B cell (primary cell): ENCODE measurements around the gene TSPOAP1. TPM values are rescaled to one million over a fixed set of nuclear protein-coding genes. Genes with fewer than 3 reads are reported as not detected.

Experiments
- ATAC-seq: fragments of 200-7000 bp; cut with Tn5 transposase; one replicate; pipeline ENCODE4 v1.10.0; 2021; ENCODE audit warnings: low read depth, mild to moderate bottlenecking, moderate number of reproducible peaks, moderate library complexity
- CTCF ChIA-PET: fragments of 350-600 bp; sonication (Branson Sonifier 250); formaldehyde crosslinking; loops from one replicate; lab custom pipeline; 2021; ENCODE audit warnings: antibody characterized with exemption, inconsistent platforms; lab: Charles Lee
- POLR2A ChIA-PET: fragments of 350-600 bp; sonication (Branson Sonifier 250); formaldehyde crosslinking; loops from one replicate; lab custom pipeline; 2021; ENCODE audit warnings: antibody characterized with exemption; lab: Charles Lee
- DNase-seq: peaks from one replicate; pipeline ENCODE4 v3.0.0; 2013
- H2AFZ ChIP-seq: 2 replicates; pipeline ENCODE4 v1.6.1; 2012; ENCODE audit warnings: mild to moderate bottlenecking, low read depth, low read length; ENCODE audit not compliant: insufficient read depth, poor library complexity, severe bottlenecking
- H3K27ac ChIP-seq, 2 donors: 1 replicate in 1 of 2; 2 replicates in 1 of 2; pipeline ENCODE4 v1.5.1; 2012 to 2013; ENCODE audit warnings: low read length in 2 of 2, mild to moderate bottlenecking in 2 of 2, moderate library complexity in 1 of 2
- H3K27me3 ChIP-seq, 4 experiments: fragments of 200-600 bp in 1 of 4; sonication (generic) in 1 of 4; replicated peaks in 1 of 4; 1 replicate in 2 of 4; 2 replicates in 2 of 4; pipeline versions ENCODE4 v1.6.1 to v1.7.0; 2013 to 2016; ENCODE audit warnings: low read length in 3 of 4, mild to moderate bottlenecking in 2 of 4, mixed read lengths in 1 of 4, moderate library complexity in 1 of 4; ENCODE audit not compliant: insufficient read depth in 4 of 4, control insufficient read depth in 3 of 4; ENCODE audit errors: control extremely low read depth in 1 of 4
- H3K36me3 ChIP-seq, 2 experiments: replicated peaks in 1 of 2; 1 replicate in 1 of 2; 2 replicates in 1 of 2; pipeline versions ENCODE4 v1.6.1 to v1.7.1; 2013; ENCODE audit warnings: low read length in 1 of 2; ENCODE audit not compliant: insufficient read depth in 2 of 2, control insufficient read depth in 1 of 2; ENCODE audit errors: control extremely low read depth in 1 of 2, extremely low read depth in 1 of 2
- H3K4me1 ChIP-seq, 2 donors: fragments of 200-600 bp in 1 of 2; sonication (generic) in 1 of 2; 1 replicate in 1 of 2; 2 replicates in 1 of 2; pipeline versions ENCODE4 v1.5.1 to v1.6.1; 2013 to 2017; ENCODE audit warnings: low read length in 2 of 2; ENCODE audit not compliant: control insufficient read depth in 2 of 2, insufficient read depth in 2 of 2
- H3K4me2 ChIP-seq: replicated peaks from 2 replicates; pipeline ENCODE3; 2012; ENCODE audit warnings: mild to moderate bottlenecking, low read depth, low read length; ENCODE audit not compliant: poor library complexity, severe bottlenecking
- H3K4me3 ChIP-seq, 5 experiments: fragments of 200-600 bp in 1 of 5; sonication (generic) in 1 of 5; 1 replicate in 3 of 5; 2 replicates in 2 of 5; pipeline versions ENCODE4 v1.5.1 to v1.7.0; 2011 to 2016; ENCODE audit warnings: low read length in 4 of 5, mild to moderate bottlenecking in 4 of 5, low read depth in 2 of 5, control low read depth in 1 of 5, moderate library complexity in 1 of 5; ENCODE audit not compliant: insufficient read depth in 1 of 5; ENCODE audit errors: control extremely low read depth in 1 of 5, extremely low read depth in 1 of 5
- H3K79me2 ChIP-seq: fragments of 200-600 bp; sonication (generic); one replicate; pipeline ENCODE4 v1.6.0; 2016; ENCODE audit warnings: low read length; ENCODE audit not compliant: control insufficient read depth, insufficient read depth
- H3K9ac ChIP-seq: fragments of 200-600 bp; sonication (generic); 2 replicates; pipeline ENCODE4 v1.6.1; 2017; ENCODE audit warnings: mild to moderate bottlenecking, low read length, moderate library complexity
- H3K9me3 ChIP-seq, 3 donors: one replicate each; pipeline versions ENCODE4 v1.6.1 to v1.7.1; 2013; ENCODE audit warnings: low read length in 2 of 3; ENCODE audit not compliant: control insufficient read depth in 2 of 3, insufficient read depth in 1 of 3; ENCODE audit errors: control extremely low read depth in 1 of 3
- H4K20me1 ChIP-seq: 2 replicates; pipeline ENCODE4 v1.6.0; 2012; ENCODE audit warnings: mild to moderate bottlenecking, low read length; ENCODE audit not compliant: insufficient read depth, control insufficient read depth, poor library complexity, severe bottlenecking
- H3K27ac Mint-ChIP-seq: one replicate; pipeline ENCODE4 v1.8.0; 2021; ENCODE audit warnings: mixed read lengths
- H3K27me3 Mint-ChIP-seq: one replicate; pipeline ENCODE4 v1.8.0; 2021; ENCODE audit warnings: mixed read lengths
- H3K4me1 Mint-ChIP-seq: one replicate; pipeline ENCODE4 v1.8.0; 2021; ENCODE audit warnings: mixed read lengths
- H3K4me3 Mint-ChIP-seq: one replicate; pipeline ENCODE4 v1.8.0; 2021; ENCODE audit warnings: mixed read lengths
- H3K9me3 Mint-ChIP-seq: one replicate; pipeline ENCODE4 v1.8.0; 2022; ENCODE audit warnings: mixed read lengths; ENCODE audit not compliant: insufficient read depth
- EZH2 ChIP-seq: IDR thresholded peaks from 2 replicates; pipeline ENCODE4 v1.6.1; 2012; ENCODE audit warnings: borderline replicate concordance, low read depth, mild to moderate bottlenecking, moderate library complexity, low read length; ENCODE audit not compliant: insufficient read depth, poor library complexity, severe bottlenecking
- WGBS: methylation state at CpG from one replicate; pipeline ENCODE4 v1.1.5; 2013; ENCODE audit warnings: missing lambda C conversion rate; ENCODE audit not compliant: insufficient coverage; 5-methylcytosine and 5-hydroxymethylcytosine counted together
- intact Hi-C: fragments of 100-400 bp; cut with micrococcal nuclease; formaldehyde crosslinking; loops from one replicate; pipeline ENCODE4 v1.10.0; 2022
- polyA plus RNA-seq: library from polyadenylated mRNA; depleted of rRNA; stranded (reverse); fragments of >200 nt; gene quantifications from 2 replicates; pipeline ENCODE4 v1.2.3, GENCODE V29; 2012
- total RNA-seq, 2 donors: library from RNA; stranded (reverse); fragments of 120-200 nt in 1 of 2; gene quantifications; 1 replicate in 1 of 2; 2 replicates in 1 of 2; pipeline versions ENCODE4 v1.2.3 to v1.2.4, GENCODE V29; 2013 to 2022
- TF ChIP-seq, protein P1 (sequence below): fragments of 200-600 bp; IDR thresholded peaks from one replicate; pipeline ENCODE4 v1.8.0; 2022; ENCODE audit warnings: antibody characterized with exemption, mild to moderate bottlenecking

Gene TSPOAP1
- total and polyA plus RNA-seq, 2 donors (not counting 1 experiment from before 2014, with no cell fraction given), result 10.8 to 30.7 TPM

DNA sequence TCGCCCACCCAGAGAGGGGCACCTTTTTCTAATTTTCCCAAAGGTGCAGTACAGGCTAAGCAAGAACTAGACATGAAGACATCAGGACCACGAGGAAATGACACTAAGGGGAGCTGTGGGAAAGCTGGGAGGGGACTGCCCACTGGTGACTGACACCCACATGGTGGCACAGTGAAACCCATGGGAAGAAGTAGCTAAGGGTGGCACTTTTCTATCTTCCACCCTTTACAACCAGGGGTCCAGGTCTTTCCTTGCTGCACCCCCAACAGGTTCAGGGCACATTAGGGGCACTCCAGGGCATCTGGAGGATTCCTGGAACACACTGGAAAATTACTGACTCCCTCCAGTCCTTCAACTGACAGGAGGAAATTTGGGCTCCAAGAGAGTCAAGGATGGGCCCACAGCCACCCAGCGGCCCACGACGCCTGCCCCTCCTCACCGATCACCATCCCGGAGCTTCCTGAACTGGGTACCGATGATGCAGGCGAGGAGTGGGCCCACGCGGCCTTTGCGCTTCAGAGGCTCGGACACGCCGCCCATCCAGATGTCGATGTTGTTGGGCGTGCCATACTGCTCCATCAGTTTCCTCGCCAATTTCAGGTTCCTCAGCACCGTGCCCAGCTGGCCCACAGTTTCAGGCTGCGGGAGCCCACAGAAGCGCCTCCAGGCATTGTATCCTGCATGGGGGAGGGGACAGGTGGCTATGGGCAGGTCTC, 57.2 kb downstream of the TSPOAP1 start:
- Histone ChIP-seq H3K4me1 (no peaks in the 10 kb centered on the region), H3K4me2 (no peak overlapping the region), H3K9ac (no peak overlapping the region), H3K36me3 (no peaks in the 10 kb centered on the region), H3K27me3 (peaks cover 0 to 7% (median 0%) of the 10 kb centered on the region in 4 experiments), H3K4me3 (no peak overlapping the region), H3K79me2 (no peaks in the 10 kb centered on the region), H3K9me3 (peaks cover 0 to 3% (median 0%) of the 10 kb centered on the region in 3 donors), H3K27ac (no peak overlapping the region), H4K20me1 (no peaks in the 10 kb centered on the region), H2AFZ (no peak overlapping the region)
- Mint-ChIP-seq H3K27me3 (peaks cover 20% of the 10 kb centered on the region), H3K27ac (no peak overlapping the region), H3K9me3 (no peaks in the 10 kb centered on the region), H3K4me3 (no peak overlapping the region), H3K4me1 (peaks cover 3% of the 10 kb centered on the region)
- intact Hi-C loops, result no loop called here
- 98% methylated on average over 20 of the region's 21 CpGs for WGBS
- ATAC-seq (no peak), DNase-seq (no peak)
- ChIA-PET POLR2A (no interaction called here), CTCF (interaction anchor here (1.1 kb wide), 1 partner anchor 21 kb away, joined by 4 read pairs; no protein-coding TSS in a partner anchor)
- TF ChIP-seq, protein P1, sequence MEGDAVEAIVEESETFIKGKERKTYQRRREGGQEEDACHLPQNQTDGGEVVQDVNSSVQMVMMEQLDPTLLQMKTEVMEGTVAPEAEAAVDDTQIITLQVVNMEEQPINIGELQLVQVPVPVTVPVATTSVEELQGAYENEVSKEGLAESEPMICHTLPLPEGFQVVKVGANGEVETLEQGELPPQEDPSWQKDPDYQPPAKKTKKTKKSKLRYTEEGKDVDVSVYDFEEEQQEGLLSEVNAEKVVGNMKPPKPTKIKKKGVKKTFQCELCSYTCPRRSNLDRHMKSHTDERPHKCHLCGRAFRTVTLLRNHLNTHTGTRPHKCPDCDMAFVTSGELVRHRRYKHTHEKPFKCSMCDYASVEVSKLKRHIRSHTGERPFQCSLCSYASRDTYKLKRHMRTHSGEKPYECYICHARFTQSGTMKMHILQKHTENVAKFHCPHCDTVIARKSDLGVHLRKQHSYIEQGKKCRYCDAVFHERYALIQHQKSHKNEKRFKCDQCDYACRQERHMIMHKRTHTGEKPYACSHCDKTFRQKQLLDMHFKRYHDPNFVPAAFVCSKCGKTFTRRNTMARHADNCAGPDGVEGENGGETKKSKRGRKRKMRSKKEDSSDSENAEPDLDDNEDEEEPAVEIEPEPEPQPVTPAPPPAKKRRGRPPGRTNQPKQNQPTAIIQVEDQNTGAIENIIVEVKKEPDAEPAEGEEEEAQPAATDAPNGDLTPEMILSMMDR, result no peak
- no peak for TF ChIP-seq EZH2
